Measurements from ENCODE around the gene ATG9B.

ATG9B gene

DNA sequence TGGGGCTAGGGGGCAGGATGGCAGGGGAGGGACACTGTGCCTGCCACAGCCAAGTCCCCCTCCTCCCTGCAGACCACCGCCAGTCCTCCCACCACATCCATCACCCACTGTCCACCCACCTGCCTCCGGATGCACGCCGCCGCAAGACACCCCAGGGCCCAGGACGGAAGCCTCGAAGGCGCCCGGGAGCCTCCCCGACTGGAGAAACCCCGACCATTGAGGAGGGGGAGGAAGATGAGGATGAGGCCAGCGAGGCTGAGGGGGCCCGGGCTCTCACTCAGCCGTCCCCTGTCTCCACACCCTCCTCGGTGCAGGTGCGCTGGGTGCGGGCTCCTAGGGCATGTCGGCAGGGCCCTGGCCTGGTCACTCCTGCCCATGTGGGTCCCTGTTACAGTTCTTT lies 40.2 kb upstream of the ATG9B start:
- no peak for DNase-seq (ENCODE audit: low read depth, low spot score)
- peaks cover 18% of the 10 kb centered on the region for H3K4me1 ChIP-seq (ENCODE audit: control insufficient read depth, insufficient read depth, low read length)
- no peaks in the 10 kb centered on the region for H3K9me3 ChIP-seq (ENCODE audit: control insufficient read depth, insufficient read depth, low read length)
- H3K36me3 ChIP-seq (ENCODE audit: control insufficient read depth, insufficient read depth, low read length) = peaks cover 19% of the 10 kb centered on the region; the same call in 1 of the 2 replicates
- H3K4me3 ChIP-seq (ENCODE audit: low read length) = no peak overlapping the region
- H3K27ac ChIP-seq (ENCODE audit: low read length) = no peak overlapping the region
- no CpG with 5 or more reads among the region's 18 CpGs for WGBS (ENCODE audit: insufficient coverage, insufficient read length)
- no peaks in the 10 kb centered on the region for H3K27me3 ChIP-seq (ENCODE audit: control insufficient read depth, insufficient read depth, low read length)

DNA sequence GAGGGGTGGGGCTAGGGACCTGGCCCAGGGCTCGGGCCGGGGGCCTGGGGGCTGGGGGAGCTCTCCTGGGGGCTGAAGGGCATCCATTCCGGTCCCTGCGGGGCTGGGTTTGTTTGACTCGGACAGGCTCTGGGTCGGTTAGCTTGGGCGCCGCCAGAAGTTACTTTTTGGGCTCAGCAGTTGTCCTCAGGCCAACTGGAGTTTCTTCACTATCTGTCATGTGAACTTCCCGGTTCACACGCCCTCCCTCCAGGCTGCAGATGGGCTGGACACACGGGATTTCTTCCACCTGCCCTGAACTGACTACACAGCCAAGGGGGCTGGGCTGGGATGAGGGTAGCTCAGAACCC lies 38.9 kb upstream of the ATG9B start:
- no peak for DNase-seq (ENCODE audit: low read depth, low spot score)
- no peaks in the 10 kb centered on the region for H3K9me3 ChIP-seq (ENCODE audit: control insufficient read depth, insufficient read depth, low read length)
- peaks cover 18% of the 10 kb centered on the region for H3K4me1 ChIP-seq (ENCODE audit: control insufficient read depth, insufficient read depth, low read length)
- no peaks in the 10 kb centered on the region for H3K27me3 ChIP-seq (ENCODE audit: control insufficient read depth, insufficient read depth, low read length)
- H3K36me3 ChIP-seq (ENCODE audit: control insufficient read depth, insufficient read depth, low read length) = peaks cover 16% of the 10 kb centered on the region; the same call in 1 of the 2 replicates
- H3K4me3 ChIP-seq (ENCODE audit: low read length) = peak overlapping the region; percentile 23; the same call in 1 of the 2 replicates
- WGBS (ENCODE audit: insufficient coverage, insufficient read length) = no CpG with 5 or more reads among the region's 11 CpGs
- no peak overlapping the region for H3K27ac ChIP-seq (ENCODE audit: low read length)

DNA sequence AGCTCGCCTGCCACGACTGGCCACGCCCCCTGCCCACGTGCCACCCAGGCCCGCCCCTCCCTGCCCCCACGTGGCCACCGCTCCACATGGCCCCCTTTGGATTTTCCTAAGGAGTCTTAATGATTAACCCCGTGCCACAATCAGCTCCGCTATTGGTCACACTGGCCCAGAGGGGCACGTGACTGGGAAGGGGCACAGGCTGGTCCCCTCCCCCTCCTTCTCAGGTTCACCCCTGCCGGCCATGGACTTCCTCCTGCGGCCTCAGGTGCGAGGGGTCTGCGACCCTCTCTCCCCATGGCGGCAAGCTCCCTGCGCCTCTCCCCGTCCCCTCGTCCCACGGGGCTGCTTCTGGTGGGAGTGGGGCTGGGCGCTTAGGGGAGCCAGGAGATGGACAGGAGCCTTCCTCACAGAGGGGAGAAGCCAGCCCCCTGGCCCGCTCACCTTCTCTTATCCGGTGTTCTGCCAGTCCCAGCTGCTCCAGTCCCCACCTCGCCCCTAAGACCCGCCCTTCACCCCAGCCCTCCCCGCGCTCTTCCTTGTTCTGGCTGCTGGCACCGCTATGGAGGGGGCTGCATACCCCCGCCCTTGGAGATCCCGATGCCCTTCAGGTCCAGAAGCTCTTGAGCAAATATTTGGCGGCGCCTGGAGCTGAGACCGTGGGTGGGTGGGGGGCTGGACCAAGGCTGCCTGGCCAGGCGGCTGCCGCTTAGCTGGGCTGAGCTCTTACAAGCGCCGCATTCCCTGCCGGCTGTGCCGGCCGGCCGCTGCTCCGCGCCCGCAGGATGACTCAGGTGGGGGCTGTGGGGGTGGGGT lies 38.3 kb upstream of the ATG9B start:
- no peak for DNase-seq (ENCODE audit: low read depth, low spot score)
- Histone ChIP-seq H3K27ac (ENCODE audit: low read length) (no peak overlapping the region), H3K36me3 (ENCODE audit: control insufficient read depth, insufficient read depth, low read length) (peaks cover 16% of the 10 kb centered on the region; the same call in 1 of the 2 replicates), H3K4me1 (ENCODE audit: control insufficient read depth, insufficient read depth, low read length) (peaks cover 16% of the 10 kb centered on the region), H3K4me3 (ENCODE audit: low read length) (peak overlapping the region; percentile 57; the same call in 1 of the 2 replicates), H3K9me3 (ENCODE audit: control insufficient read depth, insufficient read depth, low read length) (no peaks in the 10 kb centered on the region), H3K27me3 (ENCODE audit: control insufficient read depth, insufficient read depth, low read length) (no peaks in the 10 kb centered on the region)
- WGBS (ENCODE audit: insufficient coverage, insufficient read length) = no CpG with 5 or more reads among the region's 43 CpGs

DNA sequence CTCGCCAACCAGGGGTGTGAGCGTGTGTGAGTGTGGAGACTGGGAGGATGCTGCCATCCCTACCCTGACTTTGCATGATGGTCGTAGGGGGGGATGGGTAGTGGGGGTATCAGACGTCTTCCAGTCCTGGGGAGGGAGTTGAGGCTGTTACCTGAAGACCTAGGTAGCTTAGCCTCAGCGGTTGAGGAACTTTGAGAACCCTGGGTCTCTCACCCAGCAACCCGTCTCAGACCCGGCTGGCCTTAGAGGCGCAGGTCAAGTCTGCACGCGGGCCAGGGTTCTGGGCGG lies 37.8 kb upstream of the ATG9B start:
- WGBS (ENCODE audit: insufficient coverage, insufficient read length) = no CpG with 5 or more reads among the region's 11 CpGs
- no peak for DNase-seq (ENCODE audit: low read depth, low spot score)
- Histone ChIP-seq H3K36me3 (ENCODE audit: control insufficient read depth, insufficient read depth, low read length) (peaks cover 11% of the 10 kb centered on the region; the same call in 1 of the 2 replicates), H3K9me3 (ENCODE audit: control insufficient read depth, insufficient read depth, low read length) (no peaks in the 10 kb centered on the region), H3K27me3 (ENCODE audit: control insufficient read depth, insufficient read depth, low read length) (no peaks in the 10 kb centered on the region), H3K27ac (ENCODE audit: low read length) (no peak overlapping the region), H3K4me1 (ENCODE audit: control insufficient read depth, insufficient read depth, low read length) (peaks cover 14% of the 10 kb centered on the region), H3K4me3 (ENCODE audit: low read length) (peak overlapping the region; percentile 6; the same call in 1 of the 2 replicates)

DNA sequence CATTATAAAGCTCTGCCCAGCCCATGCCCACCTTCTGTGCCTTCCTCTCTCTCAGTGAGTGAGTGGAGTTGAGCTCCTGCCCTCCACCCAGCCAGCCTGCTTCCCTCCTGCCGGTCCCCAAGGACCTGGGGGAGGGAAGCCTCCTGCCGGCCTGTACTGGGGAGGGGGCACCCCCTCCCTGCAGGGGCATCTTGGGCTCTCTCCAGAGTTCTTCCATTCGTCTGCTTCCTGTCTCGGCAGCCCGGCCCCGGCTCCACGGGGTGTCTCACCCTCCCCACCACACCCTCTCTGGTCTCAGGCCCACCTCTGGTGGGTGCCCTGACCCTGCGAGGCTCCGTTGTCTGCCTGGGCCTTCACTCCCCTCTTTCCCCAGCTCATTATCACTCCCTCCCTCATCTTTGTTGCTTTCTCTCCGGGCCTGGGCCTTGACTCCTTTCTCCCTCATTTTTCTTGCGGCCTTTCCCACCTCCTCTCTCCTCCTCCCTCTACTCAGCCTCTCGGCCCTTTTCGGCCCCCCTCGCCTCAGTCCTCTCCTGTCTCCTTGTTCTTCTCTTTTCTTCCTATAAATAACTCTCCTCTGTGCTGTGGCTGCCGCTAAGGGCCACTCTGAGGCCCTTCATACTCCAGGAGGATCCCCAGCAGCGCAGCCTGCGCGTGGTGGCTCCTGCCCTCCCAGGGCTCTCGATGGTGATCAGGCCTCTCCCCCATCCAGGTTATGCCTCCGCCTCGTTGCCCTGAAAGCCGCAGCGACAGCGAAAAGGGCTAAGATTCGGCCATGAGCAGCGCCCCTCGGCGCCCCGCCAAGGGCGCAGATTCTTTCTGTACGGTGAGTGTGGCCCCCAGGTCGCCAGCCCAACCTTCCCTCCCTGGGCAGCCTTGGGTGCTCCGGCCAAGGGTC lies 37.2 kb upstream of the ATG9B start:
- no peaks in the 10 kb centered on the region for H3K9me3 ChIP-seq (ENCODE audit: control insufficient read depth, insufficient read depth, low read length)
- no peak for DNase-seq (ENCODE audit: low read depth, low spot score)
- H3K27ac ChIP-seq (ENCODE audit: low read length) = no peak overlapping the region
- no CpG with 5 or more reads among the region's 33 CpGs for WGBS (ENCODE audit: insufficient coverage, insufficient read length)
- peaks cover 15% of the 10 kb centered on the region for H3K4me1 ChIP-seq (ENCODE audit: control insufficient read depth, insufficient read depth, low read length)
- peak overlapping the region; percentile 6; the same call in 1 of the 2 replicates for H3K4me3 ChIP-seq (ENCODE audit: low read length)
- no peaks in the 10 kb centered on the region for H3K27me3 ChIP-seq (ENCODE audit: control insufficient read depth, insufficient read depth, low read length)
- H3K36me3 ChIP-seq (ENCODE audit: control insufficient read depth, insufficient read depth, low read length) = peaks cover 11% of the 10 kb centered on the region; the same call in 1 of the 2 replicates

DNA sequence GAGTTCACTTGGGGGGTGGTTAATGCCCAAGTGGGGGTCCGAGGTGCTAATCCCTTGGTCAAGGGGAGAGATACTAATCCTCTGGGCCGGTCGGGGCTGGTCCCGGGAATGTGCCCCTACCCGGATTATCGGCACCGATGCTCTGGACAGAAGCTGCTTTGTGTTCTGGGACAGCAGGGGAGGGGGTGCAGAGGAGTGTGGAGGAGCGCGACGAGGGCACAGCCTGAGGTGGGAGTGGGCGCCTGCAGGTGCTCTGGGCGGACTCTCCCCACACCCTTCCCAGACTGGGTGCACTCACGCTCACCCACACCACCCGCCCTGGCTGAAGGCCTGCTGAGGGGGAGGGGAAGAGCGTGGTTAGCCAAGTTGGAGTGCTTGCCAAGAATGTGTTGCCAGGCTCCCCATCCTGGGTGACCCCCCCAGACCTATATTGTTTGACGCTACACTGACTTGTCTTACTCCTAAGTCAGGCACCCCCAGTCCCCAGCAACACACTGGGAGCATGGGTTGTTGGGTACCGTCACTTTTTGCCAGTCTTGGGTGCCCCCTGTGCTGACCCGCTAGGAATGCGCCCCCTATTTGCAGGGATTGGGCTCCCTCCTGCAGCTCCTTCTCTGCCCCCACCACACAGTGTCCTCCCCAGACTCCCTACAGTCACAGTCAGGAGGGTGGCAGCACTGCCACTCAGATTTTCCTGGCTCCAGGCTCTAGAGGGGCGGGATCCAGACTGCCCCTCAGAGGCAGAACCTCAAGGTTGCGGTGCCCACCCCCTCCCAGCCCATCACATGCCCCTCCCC lies 36.3 kb upstream of the ATG9B start:
- no peaks in the 10 kb centered on the region for H3K9me3 ChIP-seq (ENCODE audit: control insufficient read depth, insufficient read depth, low read length)
- peaks cover 15% of the 10 kb centered on the region for H3K4me1 ChIP-seq (ENCODE audit: control insufficient read depth, insufficient read depth, low read length)
- peak overlapping the region; percentile 75; the same call in 1 of the 2 replicates for H3K4me3 ChIP-seq (ENCODE audit: low read length)
- no CpG with 5 or more reads among the region's 21 CpGs for WGBS (ENCODE audit: insufficient coverage, insufficient read length)
- no peak overlapping the region for H3K27ac ChIP-seq (ENCODE audit: low read length)
- H3K36me3 ChIP-seq (ENCODE audit: control insufficient read depth, insufficient read depth, low read length) = peaks cover 11% of the 10 kb centered on the region; the same call in 1 of the 2 replicates
- H3K27me3 ChIP-seq (ENCODE audit: control insufficient read depth, insufficient read depth, low read length) = no peaks in the 10 kb centered on the region
- no peak for DNase-seq (ENCODE audit: low read depth, low spot score)

DNA sequence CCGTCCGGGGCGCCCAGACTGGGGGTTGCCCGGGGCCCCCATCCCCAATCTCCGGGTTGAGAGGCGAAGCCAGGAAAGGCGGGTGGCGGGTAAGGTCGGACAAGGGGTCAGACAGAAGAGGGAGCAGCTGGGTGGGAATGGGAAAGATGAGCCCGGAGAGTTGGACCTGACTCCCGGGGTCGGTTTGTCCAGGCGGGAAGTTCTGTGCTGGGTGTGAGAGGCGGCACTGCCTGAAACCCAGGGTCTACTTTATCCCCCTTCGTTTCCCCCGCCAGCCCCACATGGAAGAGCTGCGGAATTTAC lies 35.8 kb upstream of the ATG9B start:
- peaks cover 6% of the 10 kb centered on the region; the same call in 1 of the 2 replicates for H3K36me3 ChIP-seq (ENCODE audit: control insufficient read depth, insufficient read depth, low read length)
- peak overlapping the region; percentile 75 for H3K4me3 ChIP-seq (ENCODE audit: low read length)
- no peaks in the 10 kb centered on the region for H3K27me3 ChIP-seq (ENCODE audit: control insufficient read depth, insufficient read depth, low read length)
- H3K9me3 ChIP-seq (ENCODE audit: control insufficient read depth, insufficient read depth, low read length) = no peaks in the 10 kb centered on the region
- no peak for DNase-seq (ENCODE audit: low read depth, low spot score)
- no peak overlapping the region for H3K27ac ChIP-seq (ENCODE audit: low read length)
- WGBS (ENCODE audit: insufficient coverage, insufficient read length) = no CpG with 5 or more reads among the region's 17 CpGs
- peaks cover 15% of the 10 kb centered on the region for H3K4me1 ChIP-seq (ENCODE audit: control insufficient read depth, insufficient read depth, low read length)

DNA sequence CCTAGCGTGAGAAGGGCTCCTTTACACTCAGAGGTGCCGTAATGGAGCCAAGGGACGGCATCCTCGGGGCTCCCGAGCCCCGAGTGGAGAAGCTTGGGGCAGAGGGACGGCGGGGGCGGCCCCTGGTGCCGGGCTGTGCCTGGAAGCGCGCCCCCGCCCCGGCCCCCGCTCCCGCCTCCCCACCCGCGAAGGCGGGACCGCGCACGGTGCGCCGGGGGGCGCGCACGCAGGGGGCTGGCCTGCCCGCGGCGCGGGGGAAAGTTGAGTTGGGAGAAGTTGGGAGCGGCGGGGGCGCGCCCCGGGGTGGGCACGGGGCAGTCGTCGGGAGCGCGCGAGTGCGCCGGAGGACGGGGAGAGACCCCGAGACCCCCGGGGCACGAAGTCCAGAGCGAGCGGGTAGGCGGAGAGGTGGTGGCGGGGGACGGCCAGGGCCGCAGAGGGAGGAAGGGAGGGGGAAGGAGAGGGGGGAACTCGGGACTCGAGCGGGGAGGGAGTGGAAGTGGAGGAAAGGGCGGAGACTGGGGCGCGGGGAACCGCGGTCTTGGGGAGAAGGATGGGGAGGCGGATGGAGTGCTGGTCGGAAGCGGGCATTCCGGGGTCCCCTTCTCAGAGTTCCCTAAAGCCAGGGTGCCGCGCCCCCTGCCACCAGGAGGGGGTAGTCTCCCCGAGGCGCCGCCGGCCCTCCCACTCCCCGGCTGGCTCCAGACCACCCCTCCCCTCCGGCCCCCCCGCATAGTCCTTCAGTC lies 35.2 kb upstream of the ATG9B start, which contains the start of gene SLC4A2:
TSS of gene SLC4A2 (plus strand) at position 223 of the 746 bp plus-strand sequence. CDS start 2,399 bp downstream, outside the sequence.
- Histone ChIP-seq H3K27ac (ENCODE audit: low read length) (no peak within 1 kb of the TSS), H3K36me3 (ENCODE audit: control insufficient read depth, insufficient read depth, low read length) (peaks cover under 1% of the 10 kb centered on the region; the same call in 1 of the 2 replicates), H3K4me3 (ENCODE audit: low read length) (peak within 1 kb of the TSS; percentile 75), H3K27me3 (ENCODE audit: control insufficient read depth, insufficient read depth, low read length) (no peaks in the 10 kb centered on the region), H3K4me1 (ENCODE audit: control insufficient read depth, insufficient read depth, low read length) (peaks cover 15% of the 10 kb centered on the region), H3K9me3 (ENCODE audit: control insufficient read depth, insufficient read depth, low read length) (no peaks in the 10 kb centered on the region)
- no CpG with 5 or more reads among the region's 75 CpGs for WGBS (ENCODE audit: insufficient coverage, insufficient read length)
- DNase-seq (ENCODE audit: low read depth, low spot score) = no peak

DNA sequence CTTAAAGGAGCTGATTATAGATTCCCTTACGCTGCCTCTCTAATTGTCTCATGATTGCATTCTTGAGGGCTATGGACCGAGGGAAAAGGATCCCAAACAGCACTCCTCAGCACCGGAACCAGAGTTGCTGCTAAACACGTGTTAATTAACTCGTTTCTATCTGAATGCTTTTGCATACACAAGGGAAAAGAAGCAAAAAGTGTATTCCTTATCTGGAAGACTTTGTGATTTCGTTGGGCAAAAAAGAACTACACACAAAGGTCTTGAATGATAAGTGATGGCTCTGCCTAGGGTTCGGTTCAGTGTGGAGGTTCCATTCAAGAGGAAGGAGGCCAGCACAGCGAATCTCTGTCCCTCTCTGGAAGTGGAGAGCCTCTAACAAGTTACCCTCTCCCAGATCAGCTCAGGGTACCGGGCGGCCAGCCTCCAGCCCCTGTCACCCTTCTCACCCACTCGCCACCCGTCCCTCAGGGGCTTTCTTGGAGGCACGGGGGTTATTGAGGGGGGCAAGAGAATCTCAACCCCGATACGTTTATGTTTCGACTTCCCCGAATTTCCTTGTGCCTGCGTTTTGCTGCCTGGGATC lies 34.6 kb upstream of the ATG9B start:
- DNase-seq (ENCODE audit: low read depth, low spot score) = no peak
- H3K27me3 ChIP-seq (ENCODE audit: control insufficient read depth, insufficient read depth, low read length) = no peaks in the 10 kb centered on the region
- H3K36me3 ChIP-seq (ENCODE audit: control insufficient read depth, insufficient read depth, low read length) = no peaks in the 10 kb centered on the region
- no CpG with 5 or more reads among the region's 18 CpGs for WGBS (ENCODE audit: insufficient coverage, insufficient read length)
- H3K9me3 ChIP-seq (ENCODE audit: control insufficient read depth, insufficient read depth, low read length) = no peaks in the 10 kb centered on the region
- peaks cover 15% of the 10 kb centered on the region for H3K4me1 ChIP-seq (ENCODE audit: control insufficient read depth, insufficient read depth, low read length)
- H3K4me3 ChIP-seq (ENCODE audit: low read length) = peak overlapping the region; percentile 75; the same call in 1 of the 2 replicates
- no peak overlapping the region for H3K27ac ChIP-seq (ENCODE audit: low read length)

Data from iPS DF 6.9 (cell line).